Effector memory CD8-positive, alpha-beta T cell (primary cell): ENCODE data around the gene FBN2.

Source experiments
- ATAC-seq: fragments of 150-1000 bp; cut with Tn5 transposase; replicated peaks from 2 replicates; pipeline ENCODE4 v1.10.0; 2021; ENCODE audit warnings: mild to moderate bottlenecking, moderate library complexity
- DNase-seq, 3 experiments: peaks; one replicate each; pipeline ENCODE4 v3.0.0; 2021
- H3K27ac Mint-ChIP-seq, 2 donors: one replicate each; pipeline ENCODE4 v1.8.0; 2022; ENCODE audit warnings: mild to moderate bottlenecking in 2 of 2, mixed read lengths in 2 of 2, moderate library complexity in 2 of 2
- H3K27me3 Mint-ChIP-seq, 2 donors: one replicate each; pipeline ENCODE4 v1.8.0; 2022; ENCODE audit warnings: mixed read lengths in 2 of 2
- H3K36me3 Mint-ChIP-seq: one replicate; pipeline ENCODE4 v1.8.0; 2022; ENCODE audit warnings: mild to moderate bottlenecking, moderate library complexity, mixed read lengths; ENCODE audit not compliant: insufficient read depth
- H3K4me1 Mint-ChIP-seq, 2 donors: one replicate each; pipeline ENCODE4 v1.8.0; 2022; ENCODE audit warnings: low read depth in 2 of 2, mixed read lengths in 2 of 2
- H3K4me3 Mint-ChIP-seq, 2 donors: one replicate each; pipeline ENCODE4 v1.8.0; 2022; ENCODE audit warnings: mild to moderate bottlenecking in 2 of 2, mixed read lengths in 2 of 2, moderate library complexity in 2 of 2
- H3K9me3 Mint-ChIP-seq, 2 donors: one replicate each; pipeline ENCODE4 v1.8.0; 2022; ENCODE audit warnings: mixed read lengths in 2 of 2
- total RNA-seq, 9 experiments: gene quantifications; one replicate each; lab custom pipeline; 2026; lab: John Stamatoyannopoulos, UW

The FBN2 gene
- total RNA-seq = 0 to 6.8 (median 0.13) reads per million in 9 experiments

DNA sequence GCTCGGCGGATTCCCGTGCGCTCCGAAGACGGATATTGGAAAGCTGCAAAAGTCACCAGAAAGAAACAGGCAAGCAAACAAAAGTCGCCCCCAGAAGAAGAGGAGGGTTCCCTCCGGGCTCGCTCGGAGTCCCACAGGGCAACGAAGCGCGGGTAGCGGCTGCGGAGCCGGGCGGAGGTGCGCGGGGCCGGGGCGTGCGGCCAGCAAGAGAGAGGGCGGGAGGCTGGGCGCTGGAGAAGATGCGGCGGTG lies at the start of gene FBN2:
Gene FBN2 (minus strand): TSS at position 246 of the 250 bp plus-strand sequence. CDS start 642 bp downstream, outside the sequence.
- H3K27me3 Mint-ChIP-seq = peaks cover 6 to 34% of the 10 kb centered on the region in 2 donors
- ATAC-seq = no peak
- H3K27ac Mint-ChIP-seq = no peak within 1 kb of the TSS
- peak within 1 kb of the TSS in 1 of 2 donors; percentile 42 for H3K4me3 Mint-ChIP-seq
- no peaks in the 10 kb centered on the region for H3K4me1 Mint-ChIP-seq
- no peak for DNase-seq
- H3K36me3 Mint-ChIP-seq = no peaks in the 10 kb centered on the region
- no peaks in the 10 kb centered on the region for H3K9me3 Mint-ChIP-seq

DNA sequence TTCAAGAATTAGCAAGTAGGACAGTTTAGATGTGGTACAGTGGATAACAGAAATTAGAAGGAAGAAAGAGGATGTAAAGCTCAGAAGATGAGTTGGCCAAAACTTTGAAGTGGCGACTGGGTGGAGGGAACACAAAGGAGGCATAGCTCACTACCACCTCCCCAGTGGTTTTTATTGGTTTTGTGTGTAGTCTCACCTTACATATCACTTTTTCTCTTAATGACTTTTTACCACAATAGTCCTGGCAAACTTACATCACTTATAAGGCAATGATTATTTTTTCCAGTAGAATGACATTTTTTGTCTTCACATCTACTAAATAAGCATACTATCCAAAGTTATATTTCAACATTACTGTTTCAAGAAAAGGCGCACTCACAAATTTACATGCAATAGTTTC lies 49.2 kb upstream of the FBN2 start:
- Mint-ChIP-seq H3K9me3 (peaks cover 0 to 5% of the 10 kb centered on the region in 2 donors), H3K27ac (no peak overlapping the region), H3K4me1 (no peaks in the 10 kb centered on the region), H3K4me3 (no peak overlapping the region), H3K27me3 (no peaks in the 10 kb centered on the region), H3K36me3 (no peaks in the 10 kb centered on the region)
- DNase-seq = no peak
- no peak for ATAC-seq

DNA sequence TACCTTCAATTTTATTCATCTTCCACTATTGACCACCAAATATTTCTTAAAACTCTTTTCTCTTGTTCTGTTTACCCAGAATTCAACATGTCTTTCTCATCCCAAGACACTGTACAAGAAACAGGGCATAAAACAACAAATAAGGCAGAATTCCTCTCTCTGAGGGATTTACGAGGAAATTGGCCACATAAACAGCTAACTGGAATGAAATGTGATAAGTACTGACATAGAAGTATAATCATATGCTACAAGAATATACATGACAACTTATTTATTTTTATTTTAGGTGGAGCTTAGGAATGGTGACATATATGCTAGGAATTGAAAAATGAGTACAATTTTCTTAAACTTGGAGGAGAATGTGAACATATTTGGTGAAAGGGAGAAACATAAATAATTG lies 48.8 kb upstream of the FBN2 start:
- peaks cover 0 to 5% of the 10 kb centered on the region in 2 donors for H3K9me3 Mint-ChIP-seq
- no peaks in the 10 kb centered on the region for H3K27me3 Mint-ChIP-seq
- no peaks in the 10 kb centered on the region for H3K36me3 Mint-ChIP-seq
- H3K27ac Mint-ChIP-seq = no peak overlapping the region
- DNase-seq (no peak), ATAC-seq (no peak)
- H3K4me3 Mint-ChIP-seq = no peak overlapping the region
- H3K4me1 Mint-ChIP-seq = no peaks in the 10 kb centered on the region

DNA sequence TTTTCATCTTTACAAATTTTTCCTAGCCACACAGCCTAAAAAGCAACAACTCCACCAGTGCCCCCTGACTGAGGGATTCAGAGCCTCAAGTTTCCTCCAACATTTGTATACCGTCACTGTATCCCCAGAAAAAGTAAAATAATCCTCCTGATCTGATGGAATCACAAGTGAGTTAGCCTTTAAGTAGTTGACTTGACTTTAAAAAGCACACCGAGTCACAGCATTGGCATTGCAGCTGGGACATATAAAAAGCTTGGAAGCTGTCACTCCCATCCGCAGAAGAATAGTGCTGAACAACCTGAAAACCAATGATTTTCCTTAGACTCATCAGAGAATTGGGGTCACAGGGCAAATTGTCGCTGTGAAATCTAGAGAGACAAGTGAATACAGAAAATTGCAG lies 41.6 kb upstream of the FBN2 start:
- Mint-ChIP-seq H3K4me3 (no peak overlapping the region), H3K27ac (no peak overlapping the region), H3K4me1 (no peaks in the 10 kb centered on the region), H3K9me3 (peaks cover 8 to 25% of the 10 kb centered on the region in 2 donors), H3K27me3 (no peaks in the 10 kb centered on the region), H3K36me3 (no peaks in the 10 kb centered on the region)
- DNase-seq = no peak
- no peak for ATAC-seq

DNA sequence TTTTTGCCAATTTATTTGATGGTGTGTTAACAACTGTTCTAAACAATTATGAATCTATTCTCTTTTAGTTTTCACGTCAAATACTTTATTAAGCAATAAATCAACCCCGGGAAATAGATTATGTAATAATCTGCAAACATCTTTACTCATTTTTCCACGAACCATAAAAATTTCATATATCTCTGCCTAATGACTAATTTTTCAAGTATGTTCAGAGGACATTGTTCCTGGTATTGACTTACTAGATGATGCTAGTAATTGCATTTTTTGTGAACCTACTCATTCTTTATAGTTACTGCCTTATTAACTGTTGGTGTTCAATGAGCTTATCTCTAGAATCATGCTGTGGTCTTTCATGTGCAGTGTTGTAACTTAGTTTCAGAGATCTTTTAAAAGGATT lies 41.0 kb upstream of the FBN2 start:
- H3K4me3 Mint-ChIP-seq = no peak overlapping the region
- H3K4me1 Mint-ChIP-seq = no peaks in the 10 kb centered on the region
- H3K27me3 Mint-ChIP-seq = no peaks in the 10 kb centered on the region
- no peak for DNase-seq
- no peak overlapping the region for H3K27ac Mint-ChIP-seq
- H3K9me3 Mint-ChIP-seq = peaks cover 8 to 25% of the 10 kb centered on the region in 2 donors
- no peaks in the 10 kb centered on the region for H3K36me3 Mint-ChIP-seq
- no peak for ATAC-seq

DNA sequence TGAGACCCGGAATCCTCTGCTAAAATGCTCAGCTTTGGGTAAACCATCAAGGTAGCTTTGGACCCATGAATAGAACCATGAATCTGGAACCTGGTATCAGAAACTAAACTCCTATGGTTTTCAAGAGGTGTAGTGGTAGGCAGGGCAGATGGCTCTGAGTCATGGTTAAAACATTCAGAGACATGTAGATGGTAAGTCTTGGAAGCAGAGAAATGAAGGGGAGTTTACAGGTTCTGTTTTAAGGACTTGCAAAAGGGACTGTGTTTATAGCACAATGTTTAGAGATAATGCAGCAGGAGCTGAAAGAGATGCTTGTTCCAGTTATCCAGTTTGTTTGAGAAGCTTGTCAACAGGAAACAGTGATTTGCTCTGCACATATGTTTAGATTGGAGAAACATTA lies 36.0 kb upstream of the FBN2 start:
- H3K9me3 Mint-ChIP-seq = peaks cover 8 to 14% of the 10 kb centered on the region in 2 donors
- H3K4me1 Mint-ChIP-seq = no peaks in the 10 kb centered on the region
- H3K36me3 Mint-ChIP-seq = peaks cover 3% of the 10 kb centered on the region
- H3K27me3 Mint-ChIP-seq = no peaks in the 10 kb centered on the region
- DNase-seq = no peak
- no peak for ATAC-seq
- no peak overlapping the region for H3K4me3 Mint-ChIP-seq
- H3K27ac Mint-ChIP-seq = no peak overlapping the region

DNA sequence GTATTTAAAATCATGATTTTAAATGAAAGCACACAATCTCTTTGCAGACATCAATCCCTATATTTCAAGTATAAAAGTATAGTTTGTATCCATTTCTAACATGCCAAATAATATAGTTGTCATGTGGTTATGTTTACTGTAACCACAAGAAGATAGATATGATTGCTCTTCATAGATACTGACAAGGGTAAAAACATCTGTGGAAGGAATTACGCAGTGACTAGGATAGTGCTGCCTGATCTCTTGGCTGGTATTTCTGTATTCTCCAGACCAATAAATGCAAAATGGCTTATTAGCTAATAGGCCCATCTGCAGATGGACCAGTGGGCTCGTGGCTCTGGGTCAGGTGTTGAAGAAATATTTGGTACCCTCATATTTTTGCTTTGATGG lies 34.9 kb upstream of the FBN2 start:
- no peak for DNase-seq
- ATAC-seq = no peak
- Mint-ChIP-seq H3K9me3 (peaks cover 8% of the 10 kb centered on the region in 2 donors), H3K36me3 (peaks cover 3% of the 10 kb centered on the region), H3K4me1 (no peaks in the 10 kb centered on the region), H3K27ac (no peak overlapping the region), H3K27me3 (no peaks in the 10 kb centered on the region), H3K4me3 (no peak overlapping the region)

DNA sequence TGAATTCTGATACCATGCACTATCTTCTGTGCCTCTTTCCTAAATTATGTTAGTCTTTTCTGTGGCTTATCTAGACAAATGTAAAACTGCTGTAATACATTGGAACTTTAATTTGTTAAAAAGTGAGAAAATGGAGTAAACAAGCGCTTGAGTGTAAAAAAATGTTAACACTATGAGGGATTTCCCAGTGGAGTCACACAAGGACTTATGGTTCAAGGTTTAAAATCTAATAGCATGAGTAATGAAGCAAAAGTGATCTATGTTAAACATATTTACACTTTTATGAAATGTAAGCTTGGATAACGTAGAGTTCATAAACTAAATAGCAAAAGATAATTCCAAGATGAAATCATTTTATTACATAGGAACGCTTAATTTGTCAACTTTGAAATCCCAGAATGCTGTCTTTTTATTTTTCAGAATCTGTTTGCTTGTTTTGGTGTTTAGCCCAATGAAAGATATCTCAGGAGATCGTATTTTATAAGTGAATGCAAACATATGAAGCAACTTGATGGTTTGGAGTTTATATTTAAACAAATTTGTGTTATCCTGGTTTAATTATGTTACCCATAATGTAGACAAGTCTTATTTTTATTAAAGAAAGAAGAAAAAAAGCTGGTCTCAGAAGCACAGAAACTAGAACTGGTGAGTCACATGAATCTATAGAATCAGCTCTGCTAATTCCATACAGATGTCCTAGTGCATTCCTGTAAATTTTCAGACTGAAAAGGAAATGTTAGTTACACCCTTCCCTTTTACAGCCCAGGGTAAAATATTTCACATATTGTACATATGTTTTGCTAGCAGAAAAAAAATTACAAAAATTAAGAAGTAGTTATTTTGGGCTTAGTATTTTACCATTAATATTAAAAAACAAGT lies 34.2 kb upstream of the FBN2 start:
- H3K27ac Mint-ChIP-seq = no peak overlapping the region
- no peaks in the 10 kb centered on the region for H3K4me1 Mint-ChIP-seq
- H3K4me3 Mint-ChIP-seq = no peak overlapping the region
- no peak for DNase-seq
- H3K36me3 Mint-ChIP-seq = peaks cover 3% of the 10 kb centered on the region
- peaks cover 8% of the 10 kb centered on the region in 2 donors for H3K9me3 Mint-ChIP-seq
- ATAC-seq = no peak
- no peaks in the 10 kb centered on the region for H3K27me3 Mint-ChIP-seq

DNA sequence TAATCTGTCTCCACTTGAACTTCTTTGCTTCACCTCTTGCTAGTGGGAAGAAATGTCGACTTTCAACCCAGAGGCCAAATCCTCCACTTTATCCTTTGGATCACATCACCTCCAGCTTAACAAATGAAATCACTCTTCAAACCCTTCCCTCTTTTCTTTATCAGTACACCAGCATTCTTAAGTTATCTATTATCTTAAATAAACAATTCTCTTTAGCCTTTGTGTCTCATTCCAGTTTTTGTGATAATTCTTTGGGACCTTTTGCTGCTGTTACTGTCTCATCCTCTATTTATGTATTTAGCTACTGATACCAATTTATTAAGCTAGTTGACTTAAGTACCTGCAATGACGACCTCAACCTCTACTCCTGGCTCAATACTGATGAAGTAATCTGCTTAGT lies 28.1 kb upstream of the FBN2 start:
- Mint-ChIP-seq H3K27me3 (no peaks in the 10 kb centered on the region), H3K9me3 (peaks cover 0 to 6% of the 10 kb centered on the region in 2 donors), H3K27ac (no peak overlapping the region), H3K4me1 (no peaks in the 10 kb centered on the region), H3K36me3 (no peaks in the 10 kb centered on the region), H3K4me3 (no peak overlapping the region)
- no peak for DNase-seq
- no peak for ATAC-seq

DNA sequence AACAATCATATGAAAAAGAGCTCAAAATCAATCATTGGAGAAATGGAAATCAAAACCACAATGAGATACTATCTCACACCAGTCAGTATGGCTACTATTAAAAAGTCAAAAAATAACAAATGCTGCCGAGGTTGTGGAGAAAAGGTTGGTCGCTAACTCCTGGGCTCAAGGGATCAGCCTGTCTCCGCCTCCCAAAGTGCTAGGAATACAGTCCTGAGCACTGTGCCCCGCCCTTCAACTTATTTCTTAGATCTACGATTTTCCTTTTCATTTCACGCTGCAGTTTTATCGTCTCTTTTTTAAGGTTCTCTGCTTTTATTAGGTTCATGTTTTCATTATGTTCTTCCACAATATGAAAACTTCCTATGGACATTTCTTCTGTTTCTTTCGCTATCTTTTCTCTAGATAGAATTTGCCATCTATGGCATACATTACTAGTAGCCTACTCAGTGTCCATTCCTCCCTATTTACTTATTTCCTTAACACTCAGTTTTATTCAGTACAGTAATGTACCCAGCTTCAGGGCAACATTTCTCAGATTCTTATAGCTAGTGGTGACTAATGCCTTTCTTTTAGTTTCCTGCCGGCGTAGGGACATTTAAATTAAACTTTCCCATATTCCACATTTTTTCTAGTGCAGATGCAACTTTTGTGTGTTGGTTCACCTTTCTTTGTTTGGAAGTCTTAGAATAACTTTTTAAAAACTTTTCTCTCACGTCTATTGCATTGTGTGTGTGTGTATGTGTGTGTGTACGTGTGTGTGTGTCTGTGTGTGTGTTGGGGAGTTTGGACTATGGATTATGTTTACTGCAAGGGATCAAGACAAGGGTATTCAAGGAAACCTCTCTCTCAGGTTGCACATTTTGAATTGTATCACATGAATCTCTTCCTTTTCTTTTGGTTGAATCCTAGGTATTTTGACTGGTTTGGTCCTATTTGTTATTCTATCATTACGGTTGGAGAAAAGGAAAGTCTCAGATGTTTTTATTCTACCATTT lies 21.6 kb upstream of the FBN2 start:
- ATAC-seq = no peak
- H3K27me3 Mint-ChIP-seq = no peaks in the 10 kb centered on the region
- H3K4me3 Mint-ChIP-seq = no peak overlapping the region
- no peaks in the 10 kb centered on the region for H3K36me3 Mint-ChIP-seq
- DNase-seq = no peak
- H3K27ac Mint-ChIP-seq = no peak overlapping the region
- H3K4me1 Mint-ChIP-seq = no peaks in the 10 kb centered on the region
- peaks cover 0 to 7% of the 10 kb centered on the region in 2 donors for H3K9me3 Mint-ChIP-seq

DNA sequence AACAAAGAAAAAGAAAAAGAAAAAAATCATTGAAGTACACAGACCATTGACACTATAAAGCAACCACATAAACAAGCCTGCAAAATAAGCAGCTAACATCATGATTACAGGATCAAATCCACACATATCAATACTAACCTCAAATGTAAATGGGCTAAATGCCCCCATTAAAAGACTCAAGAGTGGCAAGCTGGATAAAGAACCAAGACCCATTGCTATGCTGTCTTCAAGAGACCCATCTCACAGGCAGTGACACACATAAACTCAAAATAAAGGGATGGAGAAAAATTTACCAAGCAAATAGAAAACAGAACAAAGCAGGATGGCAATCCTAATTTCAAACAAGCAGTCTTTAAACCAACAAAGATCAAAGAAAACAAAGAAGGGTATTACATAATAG lies 15.7 kb upstream of the FBN2 start:
- Mint-ChIP-seq H3K4me3 (no peak overlapping the region), H3K27me3 (no peaks in the 10 kb centered on the region), H3K4me1 (no peaks in the 10 kb centered on the region), H3K36me3 (no peaks in the 10 kb centered on the region), H3K9me3 (peaks cover 11% of the 10 kb centered on the region in 2 donors), H3K27ac (no peak overlapping the region)
- DNase-seq (no peak), ATAC-seq (no peak)

DNA sequence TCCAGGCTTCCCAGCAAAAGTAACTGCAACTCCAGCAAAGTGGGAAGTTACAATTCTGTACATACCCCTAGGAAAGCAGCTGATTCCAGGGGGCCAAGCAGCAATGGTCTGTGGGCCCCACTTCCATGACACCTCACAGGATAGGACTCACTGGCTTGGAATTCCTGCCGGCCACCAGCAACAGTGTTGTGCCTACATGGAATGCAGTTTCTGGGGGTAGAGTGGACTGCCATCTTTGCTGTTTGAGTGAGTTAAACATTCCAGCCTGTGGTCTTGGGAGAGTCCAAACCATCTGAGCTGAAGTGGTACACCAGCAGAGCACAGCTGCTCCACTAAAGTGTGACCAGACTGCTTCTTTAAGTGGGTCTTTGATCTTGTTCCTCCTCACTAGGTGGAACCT lies 13.4 kb upstream of the FBN2 start:
- no peak overlapping the region for H3K27ac Mint-ChIP-seq
- H3K4me3 Mint-ChIP-seq = no peak overlapping the region
- no peak for ATAC-seq
- H3K4me1 Mint-ChIP-seq = no peaks in the 10 kb centered on the region
- no peaks in the 10 kb centered on the region for H3K27me3 Mint-ChIP-seq
- peaks cover 11% of the 10 kb centered on the region in 2 donors for H3K9me3 Mint-ChIP-seq
- no peaks in the 10 kb centered on the region for H3K36me3 Mint-ChIP-seq
- DNase-seq = no peak

DNA sequence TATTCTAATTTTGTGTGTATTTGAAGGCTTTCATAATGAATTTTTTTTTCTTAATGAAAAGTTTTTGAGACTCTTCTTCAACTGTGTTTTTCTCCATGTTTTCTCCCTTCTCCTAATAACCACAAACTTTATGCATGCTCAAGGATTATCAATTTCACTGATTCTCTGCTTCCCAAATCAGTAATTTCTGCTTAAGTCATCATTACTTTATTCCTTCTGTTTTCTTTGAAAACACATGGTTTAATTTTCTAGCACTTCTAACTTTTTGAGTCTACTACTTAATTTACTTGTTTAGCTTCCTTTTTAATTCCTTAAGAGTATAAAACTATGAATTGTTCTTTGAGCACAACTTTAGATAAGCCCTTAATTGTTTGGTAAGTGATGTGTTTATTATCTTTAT lies 11.5 kb upstream of the FBN2 start:
- Mint-ChIP-seq H3K27ac (no peak overlapping the region), H3K4me3 (no peak overlapping the region), H3K4me1 (no peaks in the 10 kb centered on the region), H3K36me3 (no peaks in the 10 kb centered on the region), H3K27me3 (no peaks in the 10 kb centered on the region), H3K9me3 (peaks cover 11% of the 10 kb centered on the region in 2 donors)
- DNase-seq = no peak
- ATAC-seq = no peak
